GM19397 (cell line): ENCODE data around the gene NUP54.

Experiments used
- ATAC-seq: cut with Tn5 transposase; IDR thresholded peaks from one replicate; pipeline ENCODE4 v1.9.1; 2021; ENCODE audit warnings: mild to moderate bottlenecking, moderate library complexity; ENCODE audit not compliant: unreplicated experiment

The NUP54 gene

GRCh38 chr4:76074468-76074867, 73.7 kb downstream of the NUP54 start, which contains the start of gene ART3:
ART3 (plus strand) TSS chr4:76074709; CDS start chr4:76075890, 1,181 bp downstream.
- ATAC-seq, result no peak

DNA sequence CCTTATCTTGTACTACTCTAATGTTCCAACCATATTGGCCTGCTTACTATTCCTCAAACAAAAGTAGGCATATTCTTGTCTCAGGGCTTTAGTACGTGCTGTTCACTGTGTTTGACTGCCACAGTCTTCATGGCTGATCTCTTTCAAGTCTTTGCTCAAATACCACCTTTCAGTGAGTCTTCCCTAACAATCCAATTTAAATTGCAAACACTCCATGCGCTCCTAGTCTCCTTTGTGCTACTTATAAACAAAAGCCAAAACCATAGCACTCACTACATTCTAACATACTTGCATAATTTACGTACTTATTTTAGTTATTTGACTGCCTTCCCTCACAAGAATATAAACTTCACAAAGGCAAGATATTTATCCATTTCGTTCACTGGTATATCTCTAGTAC, 75.4 kb downstream of the NUP54 start:
- ATAC-seq, result no peak

GRCh38 chr4:76067652-76068286, 80.4 kb downstream of the NUP54 start:
- ATAC-seq, result no peak

DNA sequence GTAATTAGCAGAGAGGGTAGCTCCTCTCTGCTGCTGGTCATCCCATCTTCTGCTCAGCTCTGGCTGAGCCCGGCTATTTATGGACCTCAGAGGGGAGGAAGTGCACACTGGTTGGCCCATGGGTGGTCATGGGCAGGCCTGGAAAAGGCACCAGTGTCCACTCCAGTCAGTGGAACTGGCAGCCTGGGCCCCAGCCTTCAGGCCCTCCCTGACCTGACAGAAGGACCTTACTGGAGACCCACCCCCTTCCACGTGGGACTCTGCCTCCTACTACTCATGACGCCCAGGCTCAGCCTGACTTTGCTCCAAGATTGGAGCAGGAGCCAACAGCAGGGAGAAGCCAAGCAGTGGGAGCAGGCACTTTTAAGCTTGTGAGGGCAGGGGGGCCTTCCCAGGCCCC, 81.7 kb downstream of the NUP54 start:
- ATAC-seq, result no peak
